Measurements from ENCODE around the gene PLEKHA6.

The PLEKHA6 gene

DNA sequence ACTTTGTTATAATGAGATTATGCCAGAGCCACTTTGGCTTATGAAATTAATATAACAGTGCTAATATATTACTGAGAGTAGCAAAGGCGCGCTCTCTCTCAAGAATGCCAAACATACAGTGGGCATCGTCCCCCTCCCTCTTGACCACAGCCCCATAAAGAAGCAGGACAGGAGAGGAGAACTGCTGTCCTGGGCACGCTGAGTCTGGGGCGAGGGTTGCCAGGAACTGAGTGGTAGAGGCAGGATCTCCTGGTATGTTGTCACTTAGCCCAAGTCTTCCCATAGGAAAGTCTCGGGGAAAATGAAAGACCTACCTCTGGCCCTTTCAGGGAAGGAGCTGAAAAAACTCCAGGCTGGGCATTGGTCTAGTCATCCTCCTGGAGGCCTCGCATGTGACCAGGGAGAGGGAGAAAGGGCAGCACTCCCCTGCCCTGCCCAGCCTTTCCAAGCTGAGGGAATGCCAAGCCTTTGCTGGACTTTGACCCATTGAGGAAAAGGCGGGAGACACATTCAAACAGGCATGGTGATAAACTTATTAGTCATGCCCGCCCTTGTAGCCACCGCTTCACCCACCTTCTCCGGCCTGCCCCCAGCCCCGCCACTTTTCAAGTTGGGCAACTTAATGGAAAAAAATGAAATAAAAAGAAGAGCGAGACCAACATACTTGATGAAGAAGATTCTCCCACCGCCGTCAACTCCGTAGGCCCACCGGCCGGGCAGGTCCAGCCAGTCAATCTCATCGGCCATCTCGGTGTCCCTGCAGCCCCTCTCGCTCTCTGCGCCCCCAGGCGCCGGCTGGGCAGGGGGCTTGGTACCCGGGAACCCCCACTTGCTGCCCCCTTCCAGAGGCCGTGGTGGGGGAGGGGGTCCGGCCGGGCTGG is 17.4 kb upstream of the PLEKHA6 start:
- Histone ChIP-seq H3K27ac (ENCODE audit: low read length) (no peak overlapping the region), H3K4me1 (ENCODE audit: control insufficient read depth, low read depth, low read length) (no peaks in the 10 kb centered on the region), H3K36me3 (ENCODE audit: control insufficient read depth, low read depth, low read length) (no peaks in the 10 kb centered on the region), H3K9me3 (ENCODE audit: control insufficient read depth, low read depth, low read length) (no peaks in the 10 kb centered on the region), H3K4me3 (ENCODE audit: low read length) (peak overlapping the region; percentile 82), H3K27me3 (ENCODE audit: control insufficient read depth, insufficient read depth, low read length) (peaks cover 67% of the 10 kb centered on the region), H3K9ac (ENCODE audit: low read length) (no peak overlapping the region)

DNA sequence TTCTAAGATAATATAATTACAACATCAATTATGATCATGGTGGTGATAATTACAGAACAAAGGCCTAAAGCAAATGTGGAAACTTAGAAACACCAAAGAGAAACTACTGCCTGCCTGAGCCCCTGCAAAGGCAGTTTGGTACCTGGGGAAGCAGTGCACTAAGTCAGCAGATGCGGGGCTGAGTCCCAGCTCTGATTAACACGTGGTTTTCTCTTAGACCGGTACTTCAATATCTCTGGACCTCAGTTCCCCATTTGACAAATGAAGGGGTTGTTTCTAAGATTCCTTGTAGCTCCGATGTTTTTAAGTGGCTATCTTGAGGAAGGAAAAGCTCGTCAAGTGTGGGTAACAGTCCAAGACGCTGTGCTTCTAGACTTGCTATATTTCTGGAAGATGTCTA is 16.7 kb upstream of the PLEKHA6 start:
- H3K36me3 ChIP-seq (ENCODE audit: control insufficient read depth, low read depth, low read length): no peaks in the 10 kb centered on the region
- H3K4me1 ChIP-seq (ENCODE audit: control insufficient read depth, low read depth, low read length): no peaks in the 10 kb centered on the region
- H3K9me3 ChIP-seq (ENCODE audit: control insufficient read depth, low read depth, low read length): no peaks in the 10 kb centered on the region
- no peak overlapping the region for H3K4me3 ChIP-seq (ENCODE audit: low read length)
- H3K9ac ChIP-seq (ENCODE audit: low read length): no peak overlapping the region
- H3K27me3 ChIP-seq (ENCODE audit: control insufficient read depth, insufficient read depth, low read length): peaks cover 67% of the 10 kb centered on the region
- no peak overlapping the region for H3K27ac ChIP-seq (ENCODE audit: low read length)

DNA sequence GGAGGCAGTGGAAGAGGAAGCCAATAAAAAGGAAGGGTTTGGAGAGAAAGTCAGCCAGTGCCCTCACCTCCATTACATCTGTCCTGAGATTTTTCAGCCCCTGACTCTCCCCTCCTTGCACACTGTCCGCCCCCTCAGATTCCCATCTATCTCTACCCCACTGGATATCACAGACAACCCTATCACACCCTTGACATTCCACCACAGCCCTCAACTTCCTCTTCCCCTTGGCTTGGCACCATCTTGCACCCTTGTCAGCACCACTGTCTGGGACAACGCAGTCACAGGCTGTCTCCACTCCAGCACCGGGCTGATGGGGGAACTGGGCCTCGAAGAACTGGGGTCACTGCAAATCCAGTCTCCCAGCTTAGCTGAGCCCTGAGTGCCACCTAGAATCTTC is 14.2 kb upstream of the PLEKHA6 start:
- H3K27ac ChIP-seq (ENCODE audit: low read length): no peak overlapping the region
- H3K36me3 ChIP-seq (ENCODE audit: control insufficient read depth, low read depth, low read length): no peaks in the 10 kb centered on the region
- H3K9ac ChIP-seq (ENCODE audit: low read length): no peak overlapping the region
- peaks cover 48% of the 10 kb centered on the region for H3K27me3 ChIP-seq (ENCODE audit: control insufficient read depth, insufficient read depth, low read length)
- no peaks in the 10 kb centered on the region for H3K4me1 ChIP-seq (ENCODE audit: control insufficient read depth, low read depth, low read length)
- H3K4me3 ChIP-seq (ENCODE audit: low read length): no peak overlapping the region
- H3K9me3 ChIP-seq (ENCODE audit: control insufficient read depth, low read depth, low read length): no peaks in the 10 kb centered on the region

DNA sequence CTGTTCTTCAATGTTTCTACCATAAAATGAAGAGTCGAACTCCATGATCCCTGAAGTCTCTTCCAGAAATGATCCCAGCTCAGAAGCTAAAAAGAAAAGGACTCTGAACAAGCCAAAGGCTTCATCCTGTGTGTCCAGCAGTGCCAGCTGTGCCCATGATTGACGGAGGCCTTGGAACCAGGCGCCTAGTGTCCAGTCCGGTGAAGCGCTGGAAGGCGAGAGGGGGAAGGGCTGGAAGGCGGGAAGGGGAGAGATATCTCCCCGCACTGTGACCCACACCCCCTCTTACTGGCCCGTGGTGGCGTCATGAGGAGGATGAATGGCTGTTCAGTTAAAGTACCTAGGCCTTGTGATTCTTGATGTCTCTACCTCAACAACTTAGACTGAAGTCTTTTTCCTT is 10.4 kb upstream of the PLEKHA6 start:
- Histone ChIP-seq H3K4me1 (ENCODE audit: control insufficient read depth, low read depth, low read length) (no peaks in the 10 kb centered on the region), H3K4me3 (ENCODE audit: low read length) (no peak overlapping the region), H3K36me3 (ENCODE audit: control insufficient read depth, low read depth, low read length) (no peaks in the 10 kb centered on the region), H3K9me3 (ENCODE audit: control insufficient read depth, low read depth, low read length) (no peaks in the 10 kb centered on the region), H3K27ac (ENCODE audit: low read length) (no peak overlapping the region), H3K9ac (ENCODE audit: low read length) (no peak overlapping the region), H3K27me3 (ENCODE audit: control insufficient read depth, insufficient read depth, low read length) (peaks cover 10% of the 10 kb centered on the region)

DNA sequence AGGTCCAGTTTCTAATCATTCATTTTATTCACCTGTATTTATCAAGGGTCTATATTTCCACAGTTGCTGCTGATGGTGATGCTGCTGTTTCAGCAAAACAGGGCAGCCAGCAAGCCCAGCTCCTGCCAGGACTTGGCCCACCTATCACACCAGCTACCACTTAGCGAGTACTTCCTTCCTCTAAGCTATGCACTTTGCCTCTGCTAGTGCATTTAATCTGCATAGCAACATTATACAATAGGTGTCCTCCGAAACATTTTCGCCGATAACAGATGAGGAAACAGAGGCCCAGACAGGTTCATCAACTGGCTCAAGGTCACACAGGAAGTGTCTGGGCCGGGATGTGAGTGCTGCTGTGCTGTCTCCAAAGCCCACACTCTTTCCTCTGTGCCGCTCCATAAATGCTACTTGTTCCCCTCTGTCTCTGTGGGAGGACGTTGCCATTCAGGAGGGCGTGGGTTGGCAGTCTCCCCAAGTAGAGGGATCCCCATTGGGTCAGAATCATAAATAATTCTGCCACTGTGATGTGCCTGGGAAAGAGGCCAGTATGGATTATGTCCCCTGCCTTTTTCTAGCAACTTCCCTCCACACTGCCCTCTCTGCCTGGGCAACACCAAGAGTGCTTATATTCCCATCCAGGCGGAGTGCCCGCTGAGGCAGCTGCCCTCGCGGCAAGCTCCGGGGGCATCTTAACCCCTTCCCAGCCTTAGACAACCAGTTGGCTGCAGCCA is 9.4 kb upstream of the PLEKHA6 start:
- peaks cover 4% of the 10 kb centered on the region for H3K27me3 ChIP-seq (ENCODE audit: control insufficient read depth, insufficient read depth, low read length)
- H3K36me3 ChIP-seq (ENCODE audit: control insufficient read depth, low read depth, low read length): no peaks in the 10 kb centered on the region
- no peak overlapping the region for H3K9ac ChIP-seq (ENCODE audit: low read length)
- H3K4me1 ChIP-seq (ENCODE audit: control insufficient read depth, low read depth, low read length): no peaks in the 10 kb centered on the region
- no peaks in the 10 kb centered on the region for H3K9me3 ChIP-seq (ENCODE audit: control insufficient read depth, low read depth, low read length)
- H3K27ac ChIP-seq (ENCODE audit: low read length): no peak overlapping the region
- no peak overlapping the region for H3K4me3 ChIP-seq (ENCODE audit: low read length)

DNA sequence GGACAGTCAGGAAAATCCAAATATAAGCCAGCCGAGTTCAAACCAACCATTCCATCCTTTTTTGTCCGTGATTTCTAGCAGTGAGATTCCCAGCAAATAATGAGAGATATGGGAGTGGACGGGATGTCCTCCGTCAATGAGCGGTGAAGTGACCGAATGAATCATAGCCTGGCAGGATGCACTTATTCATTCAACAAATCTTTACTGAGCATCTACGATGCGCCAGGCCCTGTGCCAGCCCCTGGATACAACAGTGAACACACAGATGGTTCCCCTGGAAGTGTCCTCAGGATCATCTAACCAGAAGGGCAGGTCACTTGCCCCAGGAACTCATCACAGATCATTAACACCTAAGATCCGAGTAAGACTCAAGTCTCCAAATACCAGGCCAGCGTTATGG is 8.2 kb upstream of the PLEKHA6 start:
- Histone ChIP-seq H3K9ac (ENCODE audit: low read length) (no peak overlapping the region), H3K4me3 (ENCODE audit: low read length) (no peak overlapping the region), H3K4me1 (ENCODE audit: control insufficient read depth, low read depth, low read length) (no peaks in the 10 kb centered on the region), H3K36me3 (ENCODE audit: control insufficient read depth, low read depth, low read length) (no peaks in the 10 kb centered on the region), H3K27ac (ENCODE audit: low read length) (no peak overlapping the region), H3K9me3 (ENCODE audit: control insufficient read depth, low read depth, low read length) (no peaks in the 10 kb centered on the region), H3K27me3 (ENCODE audit: control insufficient read depth, insufficient read depth, low read length) (peaks cover 9% of the 10 kb centered on the region)

DNA sequence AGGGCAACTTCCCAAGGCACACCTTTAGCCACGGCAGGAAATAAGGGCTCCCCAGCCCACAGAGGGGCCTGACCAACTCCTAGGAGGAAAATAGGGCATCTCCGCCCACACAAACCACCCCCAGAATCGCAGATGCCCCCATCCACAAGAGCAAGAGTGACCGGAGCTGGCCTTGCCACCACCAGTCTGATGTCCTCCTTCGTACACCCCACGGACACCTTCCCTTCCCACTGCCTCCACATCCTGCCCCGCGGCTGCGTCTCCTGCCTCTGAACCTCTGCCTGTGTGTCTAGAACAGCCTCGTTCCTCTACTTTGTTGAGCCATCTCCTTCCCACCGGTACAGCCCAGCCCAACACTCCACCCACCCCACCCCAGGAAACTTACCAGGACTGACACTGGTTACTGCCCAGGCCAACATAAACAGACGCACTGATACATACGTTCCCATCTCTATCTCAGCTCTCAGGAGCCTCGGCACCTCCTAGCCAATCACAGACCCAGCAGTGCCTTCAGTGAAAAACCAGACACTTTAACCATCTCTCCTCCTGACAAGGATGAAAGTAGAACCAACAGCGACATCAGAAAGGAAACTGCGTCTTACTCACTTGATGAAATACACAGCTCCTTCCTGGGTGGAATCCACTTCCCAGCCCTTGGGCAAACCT is 7.6 kb upstream of the PLEKHA6 start:
- Histone ChIP-seq H3K9me3 (ENCODE audit: control insufficient read depth, low read depth, low read length) (no peaks in the 10 kb centered on the region), H3K4me1 (ENCODE audit: control insufficient read depth, low read depth, low read length) (no peaks in the 10 kb centered on the region), H3K9ac (ENCODE audit: low read length) (no peak overlapping the region), H3K4me3 (ENCODE audit: low read length) (no peak overlapping the region), H3K36me3 (ENCODE audit: control insufficient read depth, low read depth, low read length) (no peaks in the 10 kb centered on the region), H3K27me3 (ENCODE audit: control insufficient read depth, insufficient read depth, low read length) (peaks cover 15% of the 10 kb centered on the region), H3K27ac (ENCODE audit: low read length) (no peak overlapping the region)

DNA sequence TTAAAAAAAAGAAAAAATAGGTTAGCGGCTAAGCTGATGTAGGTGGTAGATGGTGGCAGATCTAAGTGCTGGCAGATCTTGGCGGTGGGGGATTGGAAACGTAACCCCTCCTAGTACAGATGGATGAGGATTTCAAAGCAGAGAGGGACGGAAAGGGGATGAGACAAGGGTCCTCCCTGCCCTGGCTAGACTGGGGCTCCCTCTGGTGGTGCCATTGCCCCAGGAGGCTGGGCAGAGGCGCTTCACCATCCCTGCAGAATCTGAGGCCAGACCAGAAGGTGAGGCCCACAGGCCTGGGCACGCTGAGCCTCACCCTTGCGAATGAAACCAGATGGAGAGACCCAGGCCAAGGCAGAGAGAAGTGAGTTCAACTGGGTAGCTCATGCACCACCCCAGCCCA is 7.0 kb upstream of the PLEKHA6 start:
- Histone ChIP-seq H3K27me3 (ENCODE audit: control insufficient read depth, insufficient read depth, low read length) (peaks cover 19% of the 10 kb centered on the region), H3K4me3 (ENCODE audit: low read length) (no peak overlapping the region), H3K27ac (ENCODE audit: low read length) (no peak overlapping the region)

DNA sequence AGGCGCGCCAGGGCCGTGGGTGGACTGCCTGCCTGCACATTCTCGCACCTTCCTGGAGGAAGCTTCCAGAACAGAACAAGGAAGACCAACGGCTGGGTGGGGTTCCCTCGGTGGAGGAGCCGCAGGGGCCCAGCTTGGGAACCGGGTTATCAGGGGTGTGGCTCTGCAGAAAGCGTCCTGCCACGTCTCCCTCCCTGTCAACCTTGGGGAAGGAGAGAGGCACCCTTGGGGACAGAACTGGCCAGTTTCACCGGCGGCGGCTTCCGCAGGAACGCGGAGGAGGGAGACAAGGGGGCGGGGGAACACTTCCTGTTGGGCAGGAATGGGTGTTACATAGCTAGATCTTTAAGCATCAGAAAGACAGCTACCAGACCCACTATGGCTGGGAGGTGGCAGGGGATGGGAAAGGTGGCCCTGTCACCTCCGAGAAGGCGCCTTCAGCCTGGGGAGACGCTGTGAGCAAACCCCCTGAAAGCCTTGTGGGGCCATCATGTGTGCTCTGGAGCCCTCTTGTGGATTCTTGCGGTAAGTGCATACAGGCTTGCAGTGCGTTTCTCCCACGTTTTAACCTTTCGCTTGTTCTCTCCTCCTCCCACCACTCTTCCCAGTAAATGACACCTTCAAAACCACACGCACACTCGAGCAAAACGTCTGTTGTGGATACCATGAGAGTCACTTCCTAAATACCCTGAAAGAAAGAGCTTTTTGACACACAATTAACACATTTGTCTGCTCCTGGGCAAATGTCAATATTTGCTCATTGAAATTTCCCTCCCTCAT is 3.8 kb upstream of the PLEKHA6 start:
- peaks cover 13% of the 10 kb centered on the region for H3K4me1 ChIP-seq (ENCODE audit: control insufficient read depth, low read depth, low read length)
- H3K27me3 ChIP-seq (ENCODE audit: control insufficient read depth, insufficient read depth, low read length): peaks cover 24% of the 10 kb centered on the region
- no peak overlapping the region for H3K9ac ChIP-seq (ENCODE audit: low read length)
- no peak overlapping the region for H3K27ac ChIP-seq (ENCODE audit: low read length)
- H3K9me3 ChIP-seq (ENCODE audit: control insufficient read depth, low read depth, low read length): no peaks in the 10 kb centered on the region
- peak overlapping the region; percentile 37 for H3K4me3 ChIP-seq (ENCODE audit: low read length)
- no peaks in the 10 kb centered on the region for H3K36me3 ChIP-seq (ENCODE audit: control insufficient read depth, low read depth, low read length)

More for the DNA sequence above, 7.0 kb upstream of the PLEKHA6 start:
- Histone ChIP-seq H3K36me3 (ENCODE audit: control insufficient read depth, low read depth, low read length) (no peaks in the 10 kb centered on the region), H3K4me1 (ENCODE audit: control insufficient read depth, low read depth, low read length) (no peaks in the 10 kb centered on the region), H3K9ac (ENCODE audit: low read length) (no peak overlapping the region), H3K9me3 (ENCODE audit: control insufficient read depth, low read depth, low read length) (no peaks in the 10 kb centered on the region)

DNA sequence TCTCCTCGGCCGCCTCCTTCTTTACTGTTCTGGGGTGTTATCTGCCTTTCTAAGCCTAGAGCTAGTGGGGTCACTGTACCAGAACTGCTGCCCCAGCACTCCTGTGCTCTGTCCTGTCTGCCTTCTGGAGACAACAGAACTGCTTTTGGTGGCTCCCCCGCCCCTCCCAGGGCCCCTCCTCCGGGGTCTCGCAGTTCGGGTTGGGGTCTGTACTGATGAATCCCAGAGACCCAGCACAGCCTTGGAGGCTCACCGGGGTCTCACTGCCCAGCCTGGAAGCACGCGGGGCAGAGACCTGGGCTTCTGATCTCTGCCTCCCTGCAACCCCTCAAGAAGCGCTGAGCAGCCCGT is 3.2 kb upstream of the PLEKHA6 start:
- Histone ChIP-seq H3K4me1 (ENCODE audit: control insufficient read depth, low read depth, low read length) (peaks cover 19% of the 10 kb centered on the region), H3K9ac (ENCODE audit: low read length) (no peak overlapping the region), H3K36me3 (ENCODE audit: control insufficient read depth, low read depth, low read length) (no peaks in the 10 kb centered on the region), H3K4me3 (ENCODE audit: low read length) (peak overlapping the region; percentile 37), H3K27me3 (ENCODE audit: control insufficient read depth, insufficient read depth, low read length) (peaks cover 24% of the 10 kb centered on the region), H3K27ac (ENCODE audit: low read length) (no peak overlapping the region), H3K9me3 (ENCODE audit: control insufficient read depth, low read depth, low read length) (no peaks in the 10 kb centered on the region)

DNA sequence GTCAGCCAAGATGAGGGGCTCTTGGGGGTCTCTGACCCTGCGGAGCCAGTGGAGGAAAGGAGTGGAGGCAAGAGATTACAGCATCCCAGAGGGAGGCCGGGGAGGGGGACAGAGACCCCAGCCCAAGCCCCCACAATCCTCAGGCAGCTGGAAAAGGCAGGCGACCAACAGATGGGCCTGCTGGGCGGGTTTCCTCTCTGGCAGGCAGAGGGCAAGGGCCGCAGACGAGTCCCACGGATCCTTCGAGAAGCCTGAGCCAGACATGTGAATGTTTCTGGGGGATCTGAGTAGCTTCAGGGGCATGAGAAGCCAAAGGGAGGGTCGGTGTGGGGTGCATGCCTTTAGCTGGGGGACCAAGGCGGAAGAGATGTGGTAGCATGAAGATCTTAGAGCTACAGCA is 2.1 kb upstream of the PLEKHA6 start:
- H3K4me3 ChIP-seq (ENCODE audit: low read length): no peak overlapping the region
- H3K36me3 ChIP-seq (ENCODE audit: control insufficient read depth, low read depth, low read length): no peaks in the 10 kb centered on the region
- H3K9ac ChIP-seq (ENCODE audit: low read length): no peak overlapping the region
- H3K9me3 ChIP-seq (ENCODE audit: control insufficient read depth, low read depth, low read length): no peaks in the 10 kb centered on the region
- H3K4me1 ChIP-seq (ENCODE audit: control insufficient read depth, low read depth, low read length): peaks cover 26% of the 10 kb centered on the region
- H3K27ac ChIP-seq (ENCODE audit: low read length): no peak overlapping the region
- H3K27me3 ChIP-seq (ENCODE audit: control insufficient read depth, insufficient read depth, low read length): peaks cover 24% of the 10 kb centered on the region
